GM12865 (cell line): ENCODE results near the gene GPR161.

Source experiments
- DNase-seq: peaks from one replicate; pipeline ENCODE4 v3.0.0; 2010; ENCODE audit warnings: low read depth
- H3K4me3 ChIP-seq: 2 replicates; pipeline ENCODE4 v1.5.1; 2011; ENCODE audit warnings: mild to moderate bottlenecking, low read depth, low read length, control low read depth
- CTCF ChIP-seq: IDR thresholded peaks from 2 replicates; pipeline ENCODE4 v1.5.1; 2011; ENCODE audit warnings: low read length, control low read depth, low read depth, inconsistent platforms; ENCODE audit not compliant: insufficient read depth; ENCODE audit errors: missing control alignments

Gene GPR161

GRCh38 chr1:168087696-168088095 lies 49.0 kb downstream of the GPR161 start:
- no peak overlapping the region for H3K4me3 ChIP-seq
- no peak for DNase-seq
- no peak for TF ChIP-seq CTCF

GRCh38 chr1:168086438-168086837 lies 50.3 kb downstream of the GPR161 start:
- no peak overlapping the region for H3K4me3 ChIP-seq
- DNase-seq = no peak
- TF ChIP-seq CTCF = no peak

- TF ChIP-seq CTCF = no peak
- DNase-seq = no peak
- no peak overlapping the region for H3K4me3 ChIP-seq
Measured at GRCh38 chr1:168085401-168085872, 51.3 kb downstream of the GPR161 start.

GRCh38 chr1:168084396-168085231 lies 52.1 kb downstream of the GPR161 start:
- no peak overlapping the region for H3K4me3 ChIP-seq
- DNase-seq = peak; percentile 67
- peak; percentile 94 for TF ChIP-seq CTCF

- peak; percentile 13 for DNase-seq
- H3K4me3 ChIP-seq = no peak overlapping the region
Measured at GRCh38 chr1:168083456-168084325, 53.0 kb downstream of the GPR161 start.

More at GRCh38 chr1:168083456-168084325, 53.0 kb downstream of the GPR161 start:
- no peak for TF ChIP-seq CTCF
